Upper lobe of right lung (tissue), 1 donor: ENCODE measurements around the gene CAPZA2. TPM values are rescaled to one million over a fixed set of nuclear protein-coding genes. Genes with fewer than 3 reads are reported as not detected.
A peak's percentile ranks its signal among the peaks of the same experiment; 100 is the strongest.

Source experiments
- ATAC-seq: fragments of 200-7000 bp; cut with Tn5 transposase; one replicate; pipeline ENCODE4 v1.9.1; 2020; ENCODE audit warnings: mild to moderate bottlenecking, moderate library complexity
- DNase-seq: peaks from one replicate; pipeline ENCODE4 v3.0.0-alpha.2; 2020
- H3K27ac ChIP-seq: fragments of 200-600 bp; one replicate; pipeline ENCODE4 v1.8.0; 2022
- H3K27me3 ChIP-seq: fragments of 200-600 bp; one replicate; pipeline ENCODE4 v1.8.0; 2022; ENCODE audit warnings: mild to moderate bottlenecking
- H3K36me3 ChIP-seq: fragments of 200-600 bp; one replicate; pipeline ENCODE4 v1.8.0; 2022
- H3K4me1 ChIP-seq: fragments of 200-600 bp; one replicate; pipeline ENCODE4 v1.8.0; 2022
- H3K4me3 ChIP-seq: fragments of 200-600 bp; one replicate; pipeline ENCODE4 v1.8.0; 2022; ENCODE audit warnings: mild to moderate bottlenecking
- H3K9me3 ChIP-seq: fragments of 200-600 bp; one replicate; pipeline ENCODE4 v1.8.0; 2022
- CTCF ChIP-seq: fragments of 200-600 bp; IDR thresholded peaks from one replicate; pipeline ENCODE4 v1.8.0; 2022; ENCODE audit warnings: antibody characterized with exemption
- intact Hi-C: fragments of 100-400 bp; cut with DNase I; formaldehyde crosslinking; loops from one replicate; pipeline ENCODE4 v1.11.0; 2022
- total RNA-seq: library from RNA; stranded (reverse); fragmentation: NEBNext Ultra II Directional; extraction: Animal tissue kit (Norgen Biotek cat#: 25700); gene quantifications from one replicate; pipeline ENCODE4 v1.2.1, GENCODE V29; 2021
- donor health status: DM: no; HTN: yes; CAD: no; lungs with severe emphysema.

CAPZA2 gene
- total RNA-seq, 1 donor from 2014 or later: 249 TPM

- H3K36me3 ChIP-seq: peaks cover 20% of the 10 kb centered on the region
- no peaks in the 10 kb centered on the region for H3K27me3 ChIP-seq
- H3K4me1 ChIP-seq: peaks cover 5% of the 10 kb centered on the region
- no peak for TF ChIP-seq CTCF
- no peak overlapping the region for H3K4me3 ChIP-seq
- ATAC-seq (no peak), DNase-seq (no peak)
- H3K9me3 ChIP-seq: peaks cover 4% of the 10 kb centered on the region
- intact Hi-C loops: no loop called here
- no peak overlapping the region for H3K27ac ChIP-seq
Measured at GRCh38 chr7:116886543-116887156, 24.3 kb downstream of the CAPZA2 start.

GRCh38 chr7:116888895-116889294 is 26.5 kb downstream of the CAPZA2 start:
- no peak overlapping the region for H3K27ac ChIP-seq

GRCh38 chr7:116895849-116896248 is 33.5 kb downstream of the CAPZA2 start:
- DNase-seq: no peak
- Histone ChIP-seq H3K9me3 (no peaks in the 10 kb centered on the region), H3K36me3 (peaks cover 52% of the 10 kb centered on the region), H3K27me3 (no peaks in the 10 kb centered on the region), H3K4me1 (no peaks in the 10 kb centered on the region), H3K27ac (no peak overlapping the region), H3K4me3 (no peak overlapping the region)
- no peak for TF ChIP-seq CTCF
- intact Hi-C loops: no loop called here
- no peak for ATAC-seq

More at GRCh38 chr7:116888895-116889294, 26.5 kb downstream of the CAPZA2 start:
- Histone ChIP-seq H3K4me1 (peaks cover 5% of the 10 kb centered on the region), H3K4me3 (no peak overlapping the region), H3K27me3 (no peaks in the 10 kb centered on the region), H3K36me3 (peaks cover 34% of the 10 kb centered on the region), H3K9me3 (peaks cover 4% of the 10 kb centered on the region)
- DNase-seq (no peak), ATAC-seq (no peak)
- TF ChIP-seq CTCF: no peak
- intact Hi-C loops: no loop called here

- Histone ChIP-seq H3K27me3 (no peaks in the 10 kb centered on the region), H3K4me1 (no peaks in the 10 kb centered on the region), H3K9me3 (no peaks in the 10 kb centered on the region), H3K4me3 (no peak overlapping the region), H3K36me3 (peaks cover 56% of the 10 kb centered on the region), H3K27ac (no peak overlapping the region)
- ATAC-seq (no peak), DNase-seq (no peak)
- no peak for TF ChIP-seq CTCF
- intact Hi-C loops: no loop called here
Measured at GRCh38 chr7:116897661-116898060, 35.3 kb downstream of the CAPZA2 start.

- no peak overlapping the region for H3K4me3 ChIP-seq
- peaks cover 52% of the 10 kb centered on the region for H3K36me3 ChIP-seq
- no peaks in the 10 kb centered on the region for H3K27me3 ChIP-seq
- H3K27ac ChIP-seq: no peak overlapping the region
- H3K4me1 ChIP-seq: no peaks in the 10 kb centered on the region
- no peaks in the 10 kb centered on the region for H3K9me3 ChIP-seq
- ATAC-seq: peak; percentile 38
- no peak for TF ChIP-seq CTCF
- no peak for DNase-seq
- intact Hi-C loops: no loop called here
Measured at GRCh38 chr7:116899308-116899707, 36.9 kb downstream of the CAPZA2 start.

DNA sequence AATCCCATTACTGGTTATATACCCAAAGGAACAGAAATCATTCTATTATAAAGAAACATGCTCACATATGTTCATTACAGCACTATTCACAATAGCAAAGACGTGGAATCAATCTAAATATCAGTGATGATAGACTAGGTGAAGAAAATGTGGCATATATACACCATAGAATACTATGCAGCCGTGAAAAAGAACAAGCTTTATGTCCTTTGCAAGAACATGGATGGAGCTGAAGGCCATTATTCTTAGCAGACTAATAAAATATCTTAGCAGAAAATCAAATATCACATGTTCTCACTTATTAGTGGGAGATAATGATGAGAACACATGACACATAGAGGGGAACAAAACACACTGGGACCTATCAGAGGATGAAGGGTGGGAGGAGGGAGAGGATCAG is 38.8 kb downstream of the CAPZA2 start:
- TF ChIP-seq CTCF: no peak
- no peak for ATAC-seq
- Histone ChIP-seq H3K27me3 (no peaks in the 10 kb centered on the region), H3K27ac (no peak overlapping the region), H3K9me3 (no peaks in the 10 kb centered on the region), H3K4me1 (no peaks in the 10 kb centered on the region), H3K4me3 (no peak overlapping the region), H3K36me3 (peaks cover 70% of the 10 kb centered on the region)
- DNase-seq: no peak
- intact Hi-C loops: no loop called here
